ENCODE measurements around the gene FBXO27.
A peak's percentile ranks its signal among the peaks of the same experiment; 100 is the strongest.

The FBXO27 gene

DNA sequence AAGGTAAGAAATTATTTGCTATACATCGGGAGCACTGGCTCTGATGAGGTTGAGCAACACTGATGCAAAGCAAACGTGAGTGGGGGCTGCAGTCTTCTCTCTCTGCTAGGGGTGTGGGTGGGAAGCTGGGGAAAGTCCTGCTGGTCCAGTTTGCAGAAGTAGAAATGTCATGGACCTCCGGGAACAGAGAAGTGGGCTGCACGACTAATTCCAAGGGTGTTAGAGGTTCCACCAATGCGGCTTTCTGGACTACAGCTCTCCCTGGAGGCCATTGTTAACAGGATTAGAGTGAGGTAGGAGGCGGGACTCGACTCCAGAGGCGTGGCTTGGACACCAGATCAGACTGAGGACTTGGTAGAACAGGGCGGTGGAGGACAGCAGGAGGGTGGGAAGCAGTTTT is 5.7 kb upstream of the FBXO27 start:
- Histone ChIP-seq H3K4me2 (no peak overlapping the region), H3K4me3 (IDR thresholded peaks at IDR 0.05; ENCODE audit: insufficient read depth, low read depth, low read length) (no peak overlapping the region), H3K4me1 (ENCODE audit: low read depth, poor library complexity, severe bottlenecking) (no peaks in the 10 kb centered on the region), H3K79me2 (ENCODE audit: insufficient read depth, low read depth) (no peaks in the 10 kb centered on the region), H3K27me3 (ENCODE audit: insufficient read depth, low read depth) (no peaks in the 10 kb centered on the region), H3K27ac (no peak overlapping the region), H4K20me1 (ENCODE audit: insufficient read depth) (no peaks in the 10 kb centered on the region), H3K9ac (no peak overlapping the region), H3K36me3 (ENCODE audit: insufficient read depth) (no peaks in the 10 kb centered on the region), H2AFZ (ENCODE audit: low read depth) (no peak overlapping the region)
- TF ChIP-seq, protein P1, sequence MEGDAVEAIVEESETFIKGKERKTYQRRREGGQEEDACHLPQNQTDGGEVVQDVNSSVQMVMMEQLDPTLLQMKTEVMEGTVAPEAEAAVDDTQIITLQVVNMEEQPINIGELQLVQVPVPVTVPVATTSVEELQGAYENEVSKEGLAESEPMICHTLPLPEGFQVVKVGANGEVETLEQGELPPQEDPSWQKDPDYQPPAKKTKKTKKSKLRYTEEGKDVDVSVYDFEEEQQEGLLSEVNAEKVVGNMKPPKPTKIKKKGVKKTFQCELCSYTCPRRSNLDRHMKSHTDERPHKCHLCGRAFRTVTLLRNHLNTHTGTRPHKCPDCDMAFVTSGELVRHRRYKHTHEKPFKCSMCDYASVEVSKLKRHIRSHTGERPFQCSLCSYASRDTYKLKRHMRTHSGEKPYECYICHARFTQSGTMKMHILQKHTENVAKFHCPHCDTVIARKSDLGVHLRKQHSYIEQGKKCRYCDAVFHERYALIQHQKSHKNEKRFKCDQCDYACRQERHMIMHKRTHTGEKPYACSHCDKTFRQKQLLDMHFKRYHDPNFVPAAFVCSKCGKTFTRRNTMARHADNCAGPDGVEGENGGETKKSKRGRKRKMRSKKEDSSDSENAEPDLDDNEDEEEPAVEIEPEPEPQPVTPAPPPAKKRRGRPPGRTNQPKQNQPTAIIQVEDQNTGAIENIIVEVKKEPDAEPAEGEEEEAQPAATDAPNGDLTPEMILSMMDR (conservative IDR thresholded peaks at IDR 0.05; ENCODE audit: low read depth, low read length), result no peak

DNA sequence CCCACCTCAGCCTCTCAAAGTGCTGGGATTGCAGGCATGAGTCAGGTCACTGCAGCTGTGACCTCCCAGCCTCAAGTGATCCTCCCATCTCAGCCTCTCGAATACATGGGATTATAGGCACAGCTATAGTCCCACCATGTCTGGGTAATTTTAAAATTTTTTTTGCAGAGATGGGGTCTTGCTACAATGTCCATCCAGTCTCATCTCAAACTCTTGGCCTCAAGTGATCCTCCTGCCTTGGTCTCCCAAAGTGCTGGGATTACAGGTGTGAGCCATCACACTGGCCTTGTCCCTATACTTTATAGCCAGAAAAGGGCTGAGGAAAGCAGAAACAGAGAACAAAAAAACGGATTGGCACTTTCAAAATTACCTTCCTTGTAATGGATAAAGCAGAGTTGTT is 4.8 kb upstream of the FBXO27 start:
- Histone ChIP-seq H3K4me1 (ENCODE audit: low read depth, poor library complexity, severe bottlenecking) (no peaks in the 10 kb centered on the region), H3K79me2 (ENCODE audit: insufficient read depth, low read depth) (no peaks in the 10 kb centered on the region), H3K4me2 (no peak overlapping the region), H3K27ac (no peak overlapping the region), H3K9ac (no peak overlapping the region), H3K27me3 (ENCODE audit: insufficient read depth, low read depth) (peaks cover 4% of the 10 kb centered on the region; the same call in 1 of the 2 replicates), H2AFZ (ENCODE audit: low read depth) (no peak overlapping the region), H3K36me3 (ENCODE audit: insufficient read depth) (no peaks in the 10 kb centered on the region), H3K4me3 (IDR thresholded peaks at IDR 0.05; ENCODE audit: insufficient read depth, low read depth, low read length) (no peak overlapping the region), H4K20me1 (ENCODE audit: insufficient read depth) (no peaks in the 10 kb centered on the region)
- TF ChIP-seq, protein P1 (conservative IDR thresholded peaks at IDR 0.05; ENCODE audit: low read depth, low read length), result no peak

DNA sequence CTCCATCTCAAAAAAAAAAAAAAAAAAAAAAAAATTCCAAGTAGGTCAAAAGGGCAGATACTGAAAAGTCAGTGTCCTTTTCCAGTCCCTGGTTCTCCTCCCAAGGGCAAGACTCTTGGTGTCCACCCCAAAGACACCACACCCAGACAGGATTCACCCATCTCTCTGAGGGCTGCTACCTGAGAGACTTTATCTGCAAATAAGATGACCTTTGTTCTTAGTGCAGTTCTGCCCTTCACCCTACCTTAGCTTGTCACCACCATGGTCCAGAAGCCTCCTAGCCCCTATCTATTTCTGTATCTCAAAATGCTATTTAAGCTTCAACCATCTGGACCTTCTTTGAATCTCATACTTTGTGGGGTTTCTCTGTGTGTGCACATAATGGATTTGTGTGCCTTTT is 4.2 kb upstream of the FBXO27 start:
- peaks cover 4% of the 10 kb centered on the region; the same call in 1 of the 2 replicates for H3K27me3 ChIP-seq (ENCODE audit: insufficient read depth, low read depth)
- H3K4me1 ChIP-seq (ENCODE audit: low read depth, poor library complexity, severe bottlenecking), result no peaks in the 10 kb centered on the region
- no peaks in the 10 kb centered on the region for H3K79me2 ChIP-seq (ENCODE audit: insufficient read depth, low read depth)
- no peak overlapping the region for H3K27ac ChIP-seq
- TF ChIP-seq, protein P1 (conservative IDR thresholded peaks at IDR 0.05; ENCODE audit: low read depth, low read length), result no peak
- no peaks in the 10 kb centered on the region for H4K20me1 ChIP-seq (ENCODE audit: insufficient read depth)
- no peaks in the 10 kb centered on the region for H3K36me3 ChIP-seq (ENCODE audit: insufficient read depth)
- H2AFZ ChIP-seq (ENCODE audit: low read depth), result no peak overlapping the region
- no peak overlapping the region for H3K9ac ChIP-seq
- H3K4me2 ChIP-seq, result no peak overlapping the region
- H3K4me3 ChIP-seq (IDR thresholded peaks at IDR 0.05; ENCODE audit: insufficient read depth, low read depth, low read length), result no peak overlapping the region

DNA sequence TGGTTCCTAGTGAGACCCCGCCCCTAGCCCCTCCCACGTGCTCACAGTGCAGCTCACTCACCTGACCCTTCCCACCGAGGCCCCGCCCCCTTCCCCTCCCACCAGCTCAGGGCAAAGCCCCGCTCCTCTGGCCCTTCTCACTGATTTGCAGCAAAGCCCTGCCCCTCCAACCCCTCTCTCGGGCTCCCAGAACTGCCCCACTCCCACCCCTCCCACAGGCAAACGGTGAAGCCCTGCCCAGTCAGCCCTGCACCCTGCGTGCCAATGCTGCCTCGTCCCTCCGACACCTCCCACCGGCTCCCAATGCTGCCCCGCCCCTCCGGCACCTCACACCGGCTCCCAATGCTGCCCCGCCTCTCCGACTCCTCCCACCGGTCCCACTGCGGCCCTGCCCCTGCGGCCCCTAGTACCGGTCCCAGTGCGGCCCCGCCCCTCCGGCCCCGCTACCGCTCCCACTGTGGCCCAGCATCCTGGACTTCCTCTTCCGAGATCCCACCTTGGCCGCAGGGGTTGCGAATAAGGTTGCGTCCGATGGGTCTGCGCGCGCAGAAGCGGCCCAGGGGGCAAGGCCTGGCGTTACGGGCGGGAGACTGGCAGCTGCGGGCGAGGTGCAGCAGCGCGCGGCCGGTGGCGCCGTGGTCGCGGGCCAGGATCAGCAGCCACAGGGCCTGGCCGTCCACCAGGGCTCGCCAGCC is 834 bp downstream of the FBXO27 start:
- Histone ChIP-seq H3K27me3 (ENCODE audit: insufficient read depth, low read depth) (peaks cover 4% of the 10 kb centered on the region; the same call in 1 of the 2 replicates), H2AFZ (ENCODE audit: low read depth) (peak overlapping the region; percentile 89), H3K9ac (peak overlapping the region; percentile 52; the same call in 1 of the 2 replicates), H3K79me2 (ENCODE audit: insufficient read depth, low read depth) (no peaks in the 10 kb centered on the region), H3K4me1 (ENCODE audit: low read depth, poor library complexity, severe bottlenecking) (peaks cover 10% of the 10 kb centered on the region), H3K4me2 (peak overlapping the region; percentile 54), H3K4me3 (IDR thresholded peaks at IDR 0.05; ENCODE audit: insufficient read depth, low read depth, low read length) (no peak overlapping the region), H4K20me1 (ENCODE audit: insufficient read depth) (no peaks in the 10 kb centered on the region), H3K36me3 (ENCODE audit: insufficient read depth) (no peaks in the 10 kb centered on the region), H3K27ac (no peak overlapping the region)
- TF ChIP-seq, protein P1 (conservative IDR thresholded peaks at IDR 0.05; ENCODE audit: low read depth, low read length), result no peak
